RWPE2 (cell line): ENCODE results near the gene COX7A2L.

Experiments used
- ATAC-seq: fragments of 200-7000 bp; cut with Tn5 transposase; 3 replicates; pipeline ENCODE4 v1.9.1; 2021; ENCODE audit warnings: low read depth
- DNase-seq: peaks from one replicate; pipeline ENCODE4 v3.0.0-alpha.2; 2020; ENCODE audit warnings: low spot score
- H3K27ac ChIP-seq: fragments of 450-650 bp; 2 replicates; pipeline ENCODE4 v1.5.1; 2017; ENCODE audit warnings: mild to moderate bottlenecking; ENCODE audit not compliant: poor library complexity, severe bottlenecking
- H3K27me3 ChIP-seq: fragments of 250-450 bp; sonication (Bioruptor Pico); 2 replicates; pipeline ENCODE4 v1.5.1; 2021; ENCODE audit warnings: mild to moderate bottlenecking, moderate library complexity; ENCODE audit not compliant: insufficient read depth, poor library complexity, severe bottlenecking
- H3K36me3 ChIP-seq: fragments of 250-450 bp; sonication (Bioruptor Pico); 2 replicates; pipeline ENCODE4 v1.5.1; 2020; ENCODE audit warnings: low read depth, mild to moderate bottlenecking, moderate library complexity
- H3K4me1 ChIP-seq: fragments of 250-450 bp; sonication (Bioruptor Pico); 2 replicates; pipeline ENCODE4 v1.5.1; 2021; ENCODE audit warnings: mild to moderate bottlenecking, moderate library complexity; ENCODE audit not compliant: insufficient read depth, poor library complexity, severe bottlenecking
- H3K4me3 ChIP-seq: fragments of 250-450 bp; sonication (Bioruptor Pico); 2 replicates; pipeline ENCODE4 v1.5.1; 2021; ENCODE audit warnings: mild to moderate bottlenecking, moderate library complexity; ENCODE audit not compliant: severe bottlenecking
- H3K9me3 ChIP-seq: fragments of 250-450 bp; sonication (Bioruptor Pico); 2 replicates; pipeline ENCODE4 v1.5.1; 2021; ENCODE audit warnings: mild to moderate bottlenecking, moderate library complexity; ENCODE audit not compliant: severe bottlenecking
- TF ChIP-seq, protein P1 (sequence below): fragments of 450-650 bp; IDR thresholded peaks from one replicate; pipeline ENCODE4 v1.5.1; 2017; ENCODE audit warnings: mild to moderate bottlenecking, moderate library complexity; ENCODE audit not compliant: poor library complexity, severe bottlenecking

COX7A2L gene

DNA sequence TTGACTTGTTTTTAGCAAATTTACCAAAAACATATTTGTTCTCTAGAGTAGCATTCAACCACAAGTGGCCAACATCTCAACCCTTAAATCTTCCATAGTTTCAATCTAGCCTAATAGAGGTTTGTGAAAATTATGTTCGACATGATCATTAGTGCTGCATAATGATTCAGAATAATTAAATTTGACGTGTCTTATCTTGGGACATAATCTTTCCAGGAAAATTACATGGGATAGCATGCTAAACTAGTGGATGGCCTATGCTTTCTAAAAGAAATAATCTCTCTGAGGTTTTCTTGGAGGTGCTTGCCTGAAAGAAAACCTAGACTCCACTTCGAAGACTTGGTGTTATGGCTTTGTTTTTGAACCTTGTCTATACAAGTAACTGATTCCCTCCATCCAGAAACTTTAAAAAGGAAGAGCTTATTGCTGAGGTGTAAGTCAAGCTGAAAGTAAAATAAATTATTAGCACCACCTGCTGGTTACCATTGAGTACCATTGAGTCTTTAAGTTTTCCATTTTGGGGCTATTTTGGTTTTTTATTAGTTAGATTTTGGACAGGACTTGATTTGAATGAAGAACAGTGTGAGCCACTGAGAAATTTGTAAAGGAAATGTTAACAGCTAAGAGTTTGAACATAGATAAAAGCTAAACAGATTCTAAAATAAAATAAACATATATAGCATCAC lies 32.7 kb downstream of the COX7A2L start:
- DNase-seq (no peak), ATAC-seq (peak; percentile 48; the same call in 1 of the 3 replicates)
- peaks cover 2% of the 10 kb centered on the region for H3K4me1 ChIP-seq
- TF ChIP-seq, protein P1, sequence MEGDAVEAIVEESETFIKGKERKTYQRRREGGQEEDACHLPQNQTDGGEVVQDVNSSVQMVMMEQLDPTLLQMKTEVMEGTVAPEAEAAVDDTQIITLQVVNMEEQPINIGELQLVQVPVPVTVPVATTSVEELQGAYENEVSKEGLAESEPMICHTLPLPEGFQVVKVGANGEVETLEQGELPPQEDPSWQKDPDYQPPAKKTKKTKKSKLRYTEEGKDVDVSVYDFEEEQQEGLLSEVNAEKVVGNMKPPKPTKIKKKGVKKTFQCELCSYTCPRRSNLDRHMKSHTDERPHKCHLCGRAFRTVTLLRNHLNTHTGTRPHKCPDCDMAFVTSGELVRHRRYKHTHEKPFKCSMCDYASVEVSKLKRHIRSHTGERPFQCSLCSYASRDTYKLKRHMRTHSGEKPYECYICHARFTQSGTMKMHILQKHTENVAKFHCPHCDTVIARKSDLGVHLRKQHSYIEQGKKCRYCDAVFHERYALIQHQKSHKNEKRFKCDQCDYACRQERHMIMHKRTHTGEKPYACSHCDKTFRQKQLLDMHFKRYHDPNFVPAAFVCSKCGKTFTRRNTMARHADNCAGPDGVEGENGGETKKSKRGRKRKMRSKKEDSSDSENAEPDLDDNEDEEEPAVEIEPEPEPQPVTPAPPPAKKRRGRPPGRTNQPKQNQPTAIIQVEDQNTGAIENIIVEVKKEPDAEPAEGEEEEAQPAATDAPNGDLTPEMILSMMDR: peak; percentile 66
- H3K4me3 ChIP-seq: no peak overlapping the region
- H3K9me3 ChIP-seq: no peaks in the 10 kb centered on the region
- no peaks in the 10 kb centered on the region for H3K27me3 ChIP-seq
- H3K36me3 ChIP-seq: peaks cover 48% of the 10 kb centered on the region
- H3K27ac ChIP-seq: no peak overlapping the region

DNA sequence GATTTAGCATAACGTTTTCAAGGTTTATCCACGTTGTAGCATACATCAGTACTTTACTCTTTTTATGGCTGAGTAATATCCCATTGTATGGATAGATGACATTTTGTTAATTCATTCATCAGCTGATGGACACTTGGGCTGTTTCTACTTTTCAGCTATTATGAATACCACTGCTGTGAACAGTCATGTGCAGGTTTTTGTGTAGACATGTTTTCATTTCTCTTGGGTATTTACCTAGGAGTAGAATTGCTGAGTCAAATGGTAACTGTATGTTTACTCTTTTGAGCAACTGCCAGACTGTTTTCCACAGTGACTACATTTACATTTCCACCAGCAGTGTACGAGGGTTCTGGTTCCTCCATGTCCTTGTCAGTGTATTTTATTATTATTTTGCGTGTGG lies 33.9 kb downstream of the COX7A2L start:
- DNase-seq (no peak), ATAC-seq (peak; percentile 70)
- Histone ChIP-seq H3K4me3 (no peak overlapping the region), H3K36me3 (peaks cover 42% of the 10 kb centered on the region), H3K9me3 (no peaks in the 10 kb centered on the region), H3K4me1 (peaks cover 2% of the 10 kb centered on the region), H3K27me3 (no peaks in the 10 kb centered on the region), H3K27ac (no peak overlapping the region)
- TF ChIP-seq, protein P1: no peak

DNA sequence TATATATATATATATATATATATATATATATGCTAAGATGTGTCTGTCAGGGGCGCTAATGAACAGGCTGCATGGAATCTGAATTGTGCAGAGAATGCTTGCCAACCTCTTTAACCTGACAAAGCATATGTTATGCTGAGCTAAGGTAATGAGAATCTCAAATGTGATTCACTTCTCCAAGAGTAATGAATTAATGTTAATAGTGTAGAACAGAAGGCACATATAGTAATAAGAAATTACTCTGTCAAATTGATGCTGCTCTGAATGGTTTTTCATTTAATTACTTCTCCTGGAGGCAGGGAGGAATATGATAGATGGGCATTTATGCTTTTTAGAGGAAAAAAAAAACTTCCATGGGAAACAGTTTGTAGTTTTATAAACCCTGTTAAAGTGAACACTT lies 35.4 kb downstream of the COX7A2L start:
- Histone ChIP-seq H3K36me3 (peaks cover 30% of the 10 kb centered on the region), H3K4me1 (peaks cover 2% of the 10 kb centered on the region), H3K27me3 (no peaks in the 10 kb centered on the region), H3K27ac (no peak overlapping the region), H3K4me3 (no peak overlapping the region), H3K9me3 (no peaks in the 10 kb centered on the region)
- ATAC-seq (no peak), DNase-seq (no peak)
- TF ChIP-seq, protein P1: no peak

DNA sequence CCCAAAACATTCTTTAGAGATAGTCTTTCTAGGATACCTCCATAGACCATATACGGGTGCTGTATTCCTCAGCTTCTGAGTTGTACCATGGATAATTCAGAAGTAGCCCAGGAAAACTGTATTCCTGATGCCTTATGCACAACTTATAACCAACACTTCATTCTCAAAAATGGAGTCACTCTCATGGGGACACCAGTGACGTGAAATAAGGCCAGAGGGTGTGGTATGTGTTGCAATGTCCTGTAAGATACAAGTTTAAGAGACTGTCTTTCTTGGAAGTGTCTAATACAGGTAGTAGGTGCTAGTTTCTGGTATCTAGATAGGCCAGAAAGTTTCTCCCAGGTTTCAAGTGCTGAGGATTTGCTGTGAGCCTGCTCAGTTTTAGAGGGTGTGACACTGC lies 36.1 kb downstream of the COX7A2L start:
- no peak for ATAC-seq

DNA sequence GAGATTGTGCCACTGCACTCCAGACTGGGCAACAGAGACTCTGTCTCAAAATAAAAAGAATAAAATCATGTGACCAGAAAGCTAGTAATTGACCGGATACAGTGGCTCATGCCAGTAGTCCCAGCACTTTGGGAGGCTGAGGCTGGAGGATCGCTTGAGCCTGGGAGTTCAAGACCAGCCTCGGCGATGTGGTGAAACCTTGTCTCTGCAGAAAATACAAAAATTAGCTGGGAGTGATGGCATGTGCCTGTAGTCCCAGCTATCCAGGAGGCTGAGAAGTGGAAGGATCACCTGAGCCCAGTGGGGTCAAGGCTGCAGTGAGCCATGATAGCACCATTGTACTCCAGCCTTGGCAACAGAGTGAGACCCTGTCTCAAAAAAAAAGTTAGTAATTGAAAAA lies 36.8 kb downstream of the COX7A2L start:
- no peak overlapping the region for H3K27ac ChIP-seq
- TF ChIP-seq, protein P1: no peak
- DNase-seq (no peak), ATAC-seq (no peak)
- H3K36me3 ChIP-seq: peaks cover 24% of the 10 kb centered on the region
- no peaks in the 10 kb centered on the region for H3K27me3 ChIP-seq
- H3K4me3 ChIP-seq: no peak overlapping the region
- no peaks in the 10 kb centered on the region for H3K9me3 ChIP-seq
- H3K4me1 ChIP-seq: peaks cover 2% of the 10 kb centered on the region

More for the DNA sequence above, 36.1 kb downstream of the COX7A2L start:
- Histone ChIP-seq H3K4me1 (peaks cover 2% of the 10 kb centered on the region), H3K9me3 (no peaks in the 10 kb centered on the region), H3K27me3 (no peaks in the 10 kb centered on the region), H3K27ac (no peak overlapping the region), H3K36me3 (peaks cover 28% of the 10 kb centered on the region), H3K4me3 (no peak overlapping the region)
- DNase-seq: no peak
- TF ChIP-seq, protein P1: no peak
